ENCODE measurements around the gene KCTD8. TPM values are rescaled to one million over a fixed set of nuclear protein-coding genes. Genes with fewer than 3 reads are reported as not detected.

The KCTD8 gene
- polyA plus RNA-seq, 1 donor from 2014 or later = 0.71 TPM

- Histone ChIP-seq H3K4me3 (ENCODE audit: low read length) (no peak overlapping the region), H3K79me2 (replicated peaks; ENCODE audit: insufficient read depth, low read length) (no peaks in the 10 kb centered on the region), H4K20me1 (ENCODE audit: insufficient read depth) (no peaks in the 10 kb centered on the region), H3K27ac (ENCODE audit: low read length) (no peak overlapping the region), H2AFZ (ENCODE audit: low read depth, low read length) (no peak overlapping the region), H3F3A (ENCODE audit: insufficient read depth, low read length, poor library complexity, severe bottlenecking) (no peaks in the 10 kb centered on the region), H3K9me2 (ENCODE audit: insufficient read depth, low read length) (no peaks in the 10 kb centered on the region), H3K9ac (ENCODE audit: low read length) (no peak overlapping the region), H3K36me3 (ENCODE audit: insufficient read depth, low read length) (no peaks in the 10 kb centered on the region), H3K27me3 (ENCODE audit: insufficient read depth, low read depth, low read length) (no peaks in the 10 kb centered on the region), H3K4me2 (ENCODE audit: low read length) (no peak overlapping the region), H3K9me3 (ENCODE audit: low read length) (no peaks in the 10 kb centered on the region)
- TF ChIP-seq REST (IDR thresholded peaks at IDR 0.05; ENCODE audit: borderline replicate concordance) = no peak
- no peak for TF ChIP-seq EZH2 (IDR thresholded peaks at IDR 0.05; ENCODE audit: borderline replicate concordance, insufficient read depth, low read length, poor library complexity, severe bottlenecking)
- TF ChIP-seq TAF1 (IDR thresholded peaks at IDR 0.05; ENCODE audit: low read depth) = no peak
- no peak for TF ChIP-seq CTCF (IDR thresholded peaks at IDR 0.05; ENCODE audit: poor library complexity, severe bottlenecking)
- TF ChIP-seq SMC3 (conservative IDR thresholded peaks at IDR 0.05; ENCODE audit: poor library complexity) = no peak
- TF ChIP-seq EP300 (conservative IDR thresholded peaks at IDR 0.05; ENCODE audit: poor library complexity, severe bottlenecking) = no peak
- TF ChIP-seq POLR2AphosphoS5 (IDR thresholded peaks at IDR 0.05) = no peak
- TF ChIP-seq MXI1 (conservative IDR thresholded peaks at IDR 0.05; ENCODE audit: poor library complexity, severe bottlenecking) = no peak
- TF ChIP-seq RAD21 (conservative IDR thresholded peaks at IDR 0.05) = no peak
These were observed 169.1 kb downstream of the KCTD8 start for GRCh38 chr4:44279469-44279868.

- Histone ChIP-seq H4K20me1 (ENCODE audit: insufficient read depth) (no peaks in the 10 kb centered on the region), H3K9ac (ENCODE audit: low read length) (no peak overlapping the region), H3K9me3 (ENCODE audit: low read length) (no peaks in the 10 kb centered on the region), H3K4me2 (ENCODE audit: low read length) (no peak overlapping the region), H3K27me3 (ENCODE audit: insufficient read depth, low read depth, low read length) (no peaks in the 10 kb centered on the region), H3K79me2 (replicated peaks; ENCODE audit: insufficient read depth, low read length) (no peaks in the 10 kb centered on the region), H3K27ac (ENCODE audit: low read length) (no peak overlapping the region), H3K36me3 (ENCODE audit: insufficient read depth, low read length) (no peaks in the 10 kb centered on the region), H3K4me3 (ENCODE audit: low read length) (no peak overlapping the region), H3F3A (ENCODE audit: insufficient read depth, low read length, poor library complexity, severe bottlenecking) (no peaks in the 10 kb centered on the region), H2AFZ (ENCODE audit: low read depth, low read length) (no peak overlapping the region), H3K9me2 (ENCODE audit: insufficient read depth, low read length) (no peaks in the 10 kb centered on the region)
- no peak for TF ChIP-seq REST (IDR thresholded peaks at IDR 0.05; ENCODE audit: borderline replicate concordance)
- no peak for TF ChIP-seq EZH2 (IDR thresholded peaks at IDR 0.05; ENCODE audit: borderline replicate concordance, insufficient read depth, low read length, poor library complexity, severe bottlenecking)
- no peak for TF ChIP-seq EP300 (conservative IDR thresholded peaks at IDR 0.05; ENCODE audit: poor library complexity, severe bottlenecking)
- TF ChIP-seq POLR2AphosphoS5 (IDR thresholded peaks at IDR 0.05) = no peak
- no peak for TF ChIP-seq MXI1 (conservative IDR thresholded peaks at IDR 0.05; ENCODE audit: poor library complexity, severe bottlenecking)
- no peak for TF ChIP-seq TAF1 (IDR thresholded peaks at IDR 0.05; ENCODE audit: low read depth)
- TF ChIP-seq CTCF (IDR thresholded peaks at IDR 0.05; ENCODE audit: poor library complexity, severe bottlenecking) = no peak
- no peak for TF ChIP-seq SMC3 (conservative IDR thresholded peaks at IDR 0.05; ENCODE audit: poor library complexity)
- TF ChIP-seq RAD21 (conservative IDR thresholded peaks at IDR 0.05) = no peak
These were observed 169.5 kb downstream of the KCTD8 start for GRCh38 chr4:44279066-44279465.
